HG03521 (cell line): Measurements from ENCODE around the gene HDC.
A peak's percentile ranks its signal among the peaks of the same experiment; 100 is the strongest.

Source experiments
- ATAC-seq: cut with Tn5 transposase; IDR thresholded peaks from one replicate; pipeline ENCODE4 v1.9.1; 2021; ENCODE audit warnings: mild to moderate bottlenecking, moderate library complexity; ENCODE audit not compliant: unreplicated experiment

Gene HDC

DNA sequence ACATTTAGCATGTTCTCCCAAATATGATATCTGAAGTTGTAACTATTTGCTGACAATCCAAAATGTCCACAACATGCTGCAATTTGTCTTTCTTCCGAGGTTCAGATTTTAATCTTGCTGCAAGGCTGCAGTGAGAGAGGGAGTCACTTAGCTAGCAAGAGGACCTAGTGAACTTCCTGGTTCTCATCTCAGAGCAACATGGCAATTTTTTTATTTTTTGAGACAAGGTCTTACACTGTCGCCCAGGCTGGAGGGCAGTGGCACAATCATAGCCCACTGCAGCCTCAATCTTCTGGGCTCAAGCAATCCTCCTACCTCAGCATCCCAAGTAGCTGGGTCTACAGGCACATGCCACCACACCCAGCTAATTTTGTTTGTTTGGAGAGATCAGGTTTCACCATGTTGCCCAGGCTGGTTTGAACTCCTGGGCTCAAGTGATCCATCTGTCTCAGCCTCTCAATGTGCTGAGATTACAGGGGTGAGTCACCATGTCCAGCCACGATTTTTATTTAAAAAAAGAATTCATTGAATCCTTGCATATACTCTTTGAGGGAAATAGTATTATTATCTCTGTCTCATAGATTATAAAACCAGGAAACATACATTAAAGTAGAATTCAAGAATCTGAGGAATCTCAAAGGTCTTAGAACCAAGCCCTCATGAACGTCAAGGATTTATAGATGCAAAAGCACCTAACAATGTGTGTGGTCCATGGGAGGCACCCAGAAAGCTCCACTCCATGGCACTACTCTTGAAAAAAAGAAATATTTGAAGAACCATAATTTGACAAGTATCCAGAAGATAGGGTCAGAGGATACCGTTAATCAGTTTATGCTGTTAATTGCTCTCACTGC is 9.1 kb downstream of the HDC start:
- no peak for ATAC-seq

DNA sequence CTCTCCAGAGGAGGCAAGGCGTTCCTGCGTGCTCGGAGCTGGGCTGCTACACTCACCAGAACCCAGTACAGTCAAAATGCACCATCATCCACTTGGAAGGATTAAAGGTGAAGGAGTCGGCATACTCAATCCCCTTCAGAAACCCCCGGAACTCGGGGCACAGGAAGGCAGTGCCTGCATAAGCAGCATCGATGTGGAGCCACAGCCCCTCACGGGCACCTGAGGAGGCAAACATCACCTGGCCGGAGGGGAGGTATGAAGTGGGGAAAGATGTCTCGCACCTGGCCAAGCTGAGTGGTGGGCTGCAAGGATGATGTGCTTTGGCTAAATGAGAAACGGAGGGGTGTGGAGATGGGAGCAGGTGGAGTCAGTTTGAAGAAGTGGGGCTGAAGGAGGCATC is 13.0 kb downstream of the HDC start:
- no peak for ATAC-seq

DNA sequence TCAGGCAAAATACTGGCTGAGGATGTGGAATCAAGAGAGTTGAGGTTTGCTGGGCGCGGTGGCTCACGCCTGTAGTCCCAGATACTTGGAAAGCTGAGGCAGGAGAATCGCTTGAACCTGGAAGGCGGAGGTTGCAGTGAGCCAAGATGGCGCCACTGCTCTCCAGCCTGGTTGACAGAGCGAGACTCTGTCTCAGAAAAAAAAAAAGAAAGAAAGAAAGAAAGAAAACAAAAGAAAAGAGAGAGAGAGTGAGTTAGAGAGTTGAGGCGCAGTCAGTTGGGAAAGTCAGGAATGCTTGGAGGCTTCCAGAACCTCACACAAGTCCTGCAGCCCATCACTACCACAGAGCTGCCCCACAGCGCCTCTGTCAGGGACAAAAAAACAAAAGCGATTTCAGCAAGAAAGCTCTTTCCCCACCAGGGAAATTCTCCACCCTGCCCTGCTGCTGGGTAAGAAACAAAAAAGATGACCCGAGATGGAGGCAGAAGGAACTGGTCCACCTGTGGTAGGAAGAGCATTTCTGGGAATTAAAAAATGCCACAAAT is 13.8 kb downstream of the HDC start:
- no peak for ATAC-seq

DNA sequence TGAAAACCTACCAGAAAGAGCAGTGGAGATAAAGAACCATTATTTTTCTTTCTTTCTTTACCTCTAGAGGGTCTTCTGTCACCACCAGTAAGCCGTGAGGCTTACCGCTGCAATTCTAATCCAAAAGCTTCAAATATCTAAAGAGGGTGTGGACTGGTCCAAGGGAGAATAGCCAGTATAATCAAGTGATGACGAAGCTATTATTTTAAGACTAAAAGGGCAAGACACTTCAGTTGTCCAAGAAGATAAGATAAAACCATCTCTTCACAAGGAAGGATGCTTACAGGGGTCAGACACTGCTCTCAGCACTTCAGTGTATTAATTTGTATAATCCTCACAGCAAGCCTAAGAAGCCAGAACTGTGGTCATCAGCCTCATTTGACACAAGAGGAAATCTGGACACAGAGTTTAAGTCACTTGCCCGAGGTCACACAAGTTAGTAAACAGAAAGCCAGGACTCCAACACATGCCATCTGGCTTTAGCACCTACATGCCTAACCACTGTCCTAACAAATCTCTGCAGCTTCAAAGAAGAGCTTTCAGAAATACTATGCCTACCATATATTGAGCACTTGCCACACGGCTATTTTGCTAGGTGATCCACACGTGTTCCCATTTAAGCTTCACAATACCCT is 14.6 kb downstream of the HDC start:
- no peak for ATAC-seq

DNA sequence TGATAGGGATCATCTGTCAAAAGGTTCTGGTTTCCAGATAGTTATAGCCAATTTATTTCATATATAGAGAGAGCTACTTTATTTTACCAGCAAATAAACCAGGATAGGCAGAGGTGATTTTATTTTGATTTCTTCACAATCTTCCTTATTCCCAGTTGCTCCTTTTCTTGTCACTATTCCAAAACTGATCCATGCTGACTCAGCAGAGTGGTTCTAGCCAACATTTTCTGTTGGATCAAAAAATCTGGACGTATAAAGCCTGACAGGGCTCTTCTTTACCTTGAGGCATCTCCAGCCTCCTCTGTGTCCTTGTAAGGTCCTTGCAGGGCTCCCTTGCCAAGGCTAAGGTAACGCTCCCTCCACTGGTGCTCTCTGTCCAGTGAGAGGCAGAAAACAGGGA is 15.8 kb downstream of the HDC start:
- ATAC-seq, result no peak

DNA sequence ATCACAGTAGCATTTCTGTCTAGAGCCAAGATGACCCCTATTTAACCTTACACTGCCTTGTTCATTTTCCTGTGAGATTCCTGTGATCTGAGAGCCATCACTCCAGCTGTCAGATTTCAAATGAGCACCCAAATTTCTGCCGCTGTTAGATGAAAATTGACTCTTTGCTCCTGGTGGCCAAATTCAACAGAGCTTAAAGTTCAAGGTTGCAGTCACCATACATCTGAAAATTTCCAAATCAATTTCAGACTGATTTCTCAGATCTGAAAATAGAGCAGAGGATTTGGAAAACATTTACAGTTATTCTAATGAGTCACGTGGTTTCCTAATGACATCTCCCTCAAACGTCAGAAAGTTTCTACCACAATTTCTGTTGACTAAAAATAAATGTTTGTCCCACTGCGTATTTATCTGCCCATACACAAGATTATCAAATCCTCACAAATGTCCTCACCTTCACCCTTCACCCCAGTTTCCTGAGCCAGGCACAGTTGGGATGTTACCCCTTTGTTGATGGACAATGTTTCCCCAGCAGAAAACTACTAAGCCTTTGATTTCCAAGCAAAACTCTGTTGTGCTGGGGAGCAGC is 16.4 kb downstream of the HDC start:
- ATAC-seq, result no peak

DNA sequence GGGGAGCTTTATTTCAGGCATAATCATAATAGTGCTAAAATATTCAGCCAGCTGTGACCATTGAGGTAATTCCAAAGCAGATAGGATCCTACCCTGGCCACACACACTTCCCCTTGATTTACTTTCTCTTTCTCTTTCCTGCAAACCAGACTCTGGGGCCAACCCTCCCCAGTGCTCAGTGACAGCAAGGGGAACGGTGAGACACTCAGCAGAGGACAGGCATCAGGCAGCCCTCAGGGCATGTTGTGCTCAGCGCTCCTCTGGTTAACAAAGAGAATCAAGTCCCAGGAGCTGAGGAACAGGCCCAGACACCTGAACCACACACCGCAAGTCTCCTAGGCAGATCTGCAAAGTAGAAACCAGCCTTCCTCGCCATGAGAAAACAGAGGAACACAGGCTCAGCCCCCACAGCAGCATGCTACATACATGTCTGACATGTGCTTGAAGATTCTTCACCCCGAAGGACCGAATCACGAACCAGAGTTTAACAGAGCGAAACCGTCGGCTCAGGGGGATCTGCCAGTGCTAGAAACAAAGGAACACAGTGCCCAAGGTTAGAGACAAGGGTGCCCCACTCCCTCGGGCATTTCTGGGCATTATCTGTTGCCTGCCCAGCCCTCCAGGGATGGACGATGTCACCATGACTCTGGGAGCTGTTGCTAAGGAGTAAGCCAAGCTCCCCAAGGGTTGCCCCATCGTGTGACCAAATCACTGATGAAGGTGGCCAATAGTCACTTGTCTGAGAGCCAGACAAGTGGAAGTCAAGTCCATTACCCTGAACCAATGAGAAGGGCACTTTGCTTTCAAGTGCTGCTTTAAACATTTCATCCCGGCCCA is 17.5 kb downstream of the HDC start:
- ATAC-seq, result peak; percentile 93

DNA sequence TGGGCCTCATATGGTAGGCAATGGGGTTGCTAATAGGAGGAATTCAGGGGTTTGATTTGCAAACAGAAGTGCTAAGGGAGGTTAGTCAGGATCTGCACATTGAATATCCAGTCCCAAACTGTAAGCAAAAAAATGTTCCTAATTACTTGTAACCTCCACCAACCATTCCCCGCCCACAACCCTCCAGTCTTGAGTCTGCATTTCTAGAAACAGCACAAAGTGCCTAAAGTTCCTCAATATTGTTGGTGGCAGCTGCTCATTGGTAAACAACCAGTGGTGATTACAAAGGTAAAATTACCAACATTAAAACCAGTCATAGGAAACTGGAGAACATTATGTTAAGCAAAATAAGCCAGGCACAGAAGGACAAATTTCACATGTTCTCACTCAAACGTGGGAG is 18.9 kb downstream of the HDC start:
- no peak for ATAC-seq

DNA sequence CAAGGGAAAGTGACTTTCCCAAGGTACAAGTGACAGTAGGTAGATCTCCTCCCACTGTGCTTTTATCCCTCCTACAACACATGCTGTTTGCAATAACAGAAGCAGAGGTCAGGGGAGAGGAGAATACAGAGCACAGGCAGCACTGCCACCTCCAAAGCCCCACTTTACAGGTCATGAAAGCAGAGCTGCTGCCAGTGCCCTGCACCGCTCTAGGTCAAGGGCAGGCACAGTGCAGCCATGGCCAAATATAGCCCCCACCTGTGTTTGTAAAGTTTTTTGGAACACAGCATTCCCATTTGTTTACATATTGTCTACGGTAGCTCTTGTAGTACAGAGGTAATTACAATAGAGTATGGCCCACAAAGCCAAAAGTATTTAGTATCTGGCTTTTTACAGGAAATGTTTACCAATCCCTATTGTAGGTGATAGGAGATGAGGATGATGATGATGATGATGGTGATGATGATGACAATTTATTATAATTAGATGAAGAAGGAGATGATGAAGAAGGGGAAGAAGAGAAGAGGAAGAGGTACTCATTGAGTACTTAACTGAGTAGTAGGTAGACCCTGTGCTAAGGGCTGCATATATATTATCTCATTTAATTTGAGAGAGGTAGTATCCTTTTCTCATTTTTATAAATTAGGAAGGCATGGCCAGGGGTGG is 20.4 kb downstream of the HDC start:
- no peak for ATAC-seq

DNA sequence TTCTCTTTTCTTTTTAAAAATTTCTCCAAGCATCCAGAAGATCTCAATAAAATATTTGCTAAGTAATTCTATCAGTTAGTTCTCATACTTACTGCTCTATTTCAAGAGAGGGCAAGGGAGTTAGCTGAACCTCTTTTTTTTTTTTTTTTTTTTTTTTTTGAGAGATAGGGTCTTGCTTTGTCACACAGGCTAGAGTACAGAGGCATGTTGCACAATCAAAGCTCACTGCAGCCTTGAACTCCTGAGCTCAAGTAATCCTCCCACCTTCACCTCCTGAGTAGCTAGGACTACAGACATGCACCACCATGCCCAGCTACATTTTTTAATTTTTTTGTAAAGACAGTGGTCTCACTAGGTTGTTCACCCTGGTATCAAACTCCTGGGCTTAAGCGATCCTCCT is 21.4 kb downstream of the HDC start:
- ATAC-seq, result no peak

DNA sequence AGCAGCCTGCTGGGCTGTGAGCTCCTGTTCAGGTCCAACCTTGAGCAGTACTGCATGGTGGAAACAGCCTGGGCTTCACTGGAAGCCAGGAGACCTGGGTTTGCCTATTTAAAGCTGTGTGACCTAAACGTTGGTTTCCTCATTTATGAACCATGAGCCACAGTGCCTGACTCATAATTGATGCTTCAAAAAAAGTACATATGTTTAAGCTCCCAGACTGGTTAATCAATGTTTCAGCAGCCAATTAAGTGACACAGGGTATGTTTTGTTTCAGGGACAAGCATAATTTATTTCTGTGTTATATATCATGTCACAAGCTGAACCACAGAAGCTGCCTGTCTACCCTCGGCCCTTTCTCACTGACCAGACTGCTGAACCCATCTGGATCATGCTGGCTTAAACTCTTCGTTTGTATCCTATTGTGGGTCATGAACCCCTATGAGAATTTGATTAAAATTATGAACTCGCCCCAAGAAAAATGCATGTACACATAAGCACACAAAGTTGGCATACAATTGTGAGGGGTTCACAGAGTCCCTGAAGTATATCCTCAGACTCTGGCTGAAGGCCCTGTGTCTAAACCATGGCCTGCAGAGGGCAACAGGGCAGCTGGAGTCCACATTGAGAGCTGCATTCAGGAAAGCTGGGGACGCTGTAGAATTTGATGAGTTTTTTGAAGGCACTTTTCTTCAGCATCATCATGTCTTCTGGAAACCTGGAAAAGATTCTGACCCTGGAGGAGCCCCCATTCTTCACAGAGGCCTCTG is 23.7 kb downstream of the HDC start:
- ATAC-seq, result no peak

DNA sequence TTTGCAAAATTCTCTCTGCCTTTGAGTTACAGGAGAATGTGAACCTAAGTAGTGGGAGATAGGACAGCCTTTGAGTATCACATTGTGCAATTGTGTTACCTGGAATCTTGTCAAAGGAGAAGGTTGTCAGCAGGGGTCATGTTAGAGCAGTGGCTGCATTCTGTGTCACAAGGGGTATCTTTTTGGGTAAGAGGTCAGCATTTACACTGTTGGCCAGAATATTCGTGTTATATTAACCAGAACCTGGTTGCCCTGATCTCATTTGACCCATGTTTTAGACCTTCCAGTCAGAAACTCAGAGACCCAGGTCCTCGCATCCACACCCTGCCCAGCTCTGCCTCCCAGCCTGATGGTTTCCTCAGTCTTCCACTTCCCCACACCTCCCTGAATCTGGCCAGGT is 27.3 kb downstream of the HDC start:
- ATAC-seq, result no peak

DNA sequence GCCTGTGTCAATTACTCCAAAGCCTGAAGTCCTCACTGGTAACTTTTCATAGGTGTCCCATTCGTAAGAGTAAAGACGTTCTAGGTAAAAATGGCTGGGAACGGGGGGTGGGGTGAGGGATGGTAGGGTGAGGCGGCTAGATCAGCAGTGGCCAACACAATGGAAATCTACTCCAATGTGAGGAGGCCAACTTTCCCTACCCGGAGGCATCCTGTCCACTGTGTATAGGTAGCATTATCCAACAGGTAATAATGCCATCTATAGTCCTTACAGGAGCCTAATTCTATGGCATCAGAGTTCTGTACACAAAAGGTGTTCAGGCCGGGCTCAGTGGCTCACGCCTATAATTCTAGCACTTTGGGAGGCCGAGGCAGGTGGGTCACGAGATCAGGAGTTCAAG is 29.1 kb downstream of the HDC start:
- no peak for ATAC-seq

DNA sequence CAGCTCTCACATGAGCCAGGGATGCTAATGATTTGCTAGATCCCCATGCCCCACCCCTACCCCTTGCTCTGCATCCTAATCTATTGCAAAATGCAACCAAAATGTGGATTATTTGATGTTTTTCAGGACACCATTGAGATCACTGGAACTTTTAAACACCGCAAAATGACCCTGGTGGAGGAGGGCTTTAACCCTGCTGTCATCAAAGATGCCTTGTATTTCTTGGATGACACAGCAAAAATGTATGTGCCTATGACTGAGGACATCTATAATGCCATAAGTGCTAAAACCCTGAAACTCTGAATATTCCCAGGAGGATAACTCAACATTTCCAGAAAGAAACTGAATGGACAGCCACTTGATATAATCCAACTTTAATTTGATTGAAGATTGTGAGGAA is 29.7 kb downstream of the HDC start:
- no peak for ATAC-seq

DNA sequence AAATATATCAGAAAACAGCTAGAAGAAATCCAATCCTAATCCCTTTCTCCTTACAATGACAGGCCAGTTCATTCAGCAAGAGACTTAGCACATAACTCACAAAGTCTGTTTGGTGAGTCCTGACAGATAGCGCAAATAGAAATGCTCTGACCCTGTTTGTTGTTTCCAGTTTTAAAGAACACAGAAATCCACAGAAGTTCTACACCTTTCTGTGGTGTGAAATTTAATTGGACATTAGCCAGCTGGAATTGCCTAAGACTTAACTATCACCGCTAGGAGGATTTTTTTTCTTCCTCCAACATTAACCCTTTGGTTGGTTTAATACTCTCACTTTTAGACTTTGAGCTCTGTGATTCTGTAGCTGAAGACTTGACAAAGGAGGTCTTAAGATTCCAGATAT is 30.8 kb downstream of the HDC start:
- ATAC-seq, result no peak

DNA sequence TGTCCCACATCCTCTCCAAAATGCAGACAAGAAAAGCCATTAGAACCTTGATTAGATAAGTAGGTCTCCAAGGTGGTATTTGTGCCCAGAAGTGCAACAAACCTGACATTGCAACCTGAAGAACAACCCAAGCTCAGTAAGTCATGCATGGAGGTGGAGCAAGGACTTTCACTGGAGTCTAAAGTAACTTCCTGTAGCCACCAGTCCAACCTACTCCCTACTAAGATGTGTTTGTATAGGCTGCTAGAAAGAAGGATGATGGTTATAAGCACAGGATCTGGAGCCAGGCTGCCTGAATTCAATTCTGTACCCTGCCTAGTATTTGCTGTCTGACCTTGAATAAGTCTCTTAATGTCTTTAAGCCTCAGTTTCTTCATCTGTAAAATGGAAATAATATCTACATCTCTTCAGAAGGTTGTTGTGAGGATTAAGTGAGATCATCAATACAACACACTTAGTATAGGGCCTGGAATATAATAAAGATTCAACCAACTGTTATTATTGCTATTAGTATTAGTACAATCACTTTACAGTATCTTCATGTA is 32.3 kb downstream of the HDC start:
- no peak for ATAC-seq

DNA sequence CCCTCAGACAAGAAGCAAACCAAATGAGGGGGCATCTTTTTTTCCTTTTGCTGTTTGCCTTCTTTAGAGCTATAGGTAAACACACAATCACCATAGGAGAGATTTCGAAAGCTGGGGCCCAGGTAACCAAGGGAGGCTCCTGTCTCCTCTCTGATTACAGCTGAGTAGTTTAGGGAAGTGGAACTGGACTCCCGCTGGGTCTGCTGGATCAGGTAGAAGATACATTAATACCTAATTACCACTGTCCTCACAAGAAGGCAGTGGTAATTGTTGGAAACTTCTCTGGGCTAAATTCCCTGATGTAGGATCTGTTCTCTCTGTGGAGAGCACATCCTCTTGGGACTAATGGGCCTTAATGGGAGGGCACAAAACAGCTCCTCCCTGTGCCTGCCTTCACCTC is 32.7 kb downstream of the HDC start:
- no peak for ATAC-seq

DNA sequence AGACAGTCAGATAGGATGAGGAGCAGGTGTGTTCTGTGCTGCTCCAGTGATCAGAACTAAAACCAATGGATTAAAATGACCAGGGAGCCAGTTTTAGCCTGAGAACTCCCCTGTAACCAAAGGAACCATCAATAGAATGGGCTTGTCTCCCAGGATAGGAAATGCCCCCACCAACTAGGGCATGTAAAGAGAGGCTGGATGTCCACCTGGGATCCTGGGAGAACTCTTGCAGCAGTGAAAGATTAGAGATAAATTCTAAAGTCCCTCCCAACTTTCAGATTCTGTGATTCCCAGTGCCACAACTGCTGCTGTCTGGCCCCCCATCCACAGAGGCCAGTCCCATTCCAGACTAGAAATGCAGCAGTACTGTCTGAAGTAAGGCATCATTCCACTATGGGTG is 33.8 kb downstream of the HDC start:
- no peak for ATAC-seq

DNA sequence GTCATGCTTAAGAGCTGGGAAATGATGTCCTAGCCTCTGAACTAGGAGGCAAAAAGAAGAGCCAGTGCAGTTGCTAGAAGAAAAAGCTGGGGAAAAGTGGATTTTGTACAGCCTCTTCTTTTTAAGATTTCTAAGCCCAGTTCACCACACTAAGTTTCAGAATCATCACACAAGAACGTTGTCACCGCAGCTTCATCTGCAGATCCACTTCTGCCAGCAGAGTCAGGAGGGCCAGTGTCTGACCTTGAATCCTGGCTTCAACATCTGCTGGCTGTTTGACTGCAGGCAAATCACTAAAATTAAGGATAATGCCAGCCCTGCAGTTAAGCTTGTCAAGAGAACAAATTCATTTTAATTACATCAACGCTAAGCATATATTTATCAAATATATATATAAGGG is 36.2 kb downstream of the HDC start:
- no peak for ATAC-seq

DNA sequence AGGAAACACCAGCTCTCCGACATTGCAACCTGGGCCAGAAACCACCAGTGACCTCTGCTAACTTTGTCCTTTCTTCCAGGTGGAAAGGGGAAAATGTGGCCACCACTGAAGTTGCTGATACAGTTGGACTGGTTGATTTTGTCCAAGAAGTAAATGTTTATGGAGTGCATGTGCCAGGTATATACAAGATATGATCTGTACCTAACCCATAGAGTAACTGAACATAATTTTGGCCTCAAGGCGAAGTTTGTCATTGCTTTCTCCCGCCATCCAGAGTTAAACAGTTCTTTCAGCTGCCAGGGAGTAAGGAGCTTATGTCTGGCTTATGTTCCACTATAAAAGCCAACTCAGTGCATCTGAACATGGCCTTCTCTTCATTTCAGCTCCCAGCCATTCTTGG is 36.7 kb downstream of the HDC start:
- no peak for ATAC-seq
